Psoas muscle (tissue), 8 donors: ENCODE measurements around the gene NUMBL. TPM values are rescaled to one million over a fixed set of nuclear protein-coding genes. Genes with fewer than 3 reads are reported as not detected.
A peak's percentile ranks its signal among the peaks of the same experiment; 100 is the strongest.

Source experiments
- ATAC-seq, 4 donors: fragments of 200-7000 bp; cut with Tn5 transposase; one replicate each; pipeline ENCODE4 v1.9.1; 2020; ENCODE audit warnings: moderate library complexity in 3 of 4, mild to moderate bottlenecking in 2 of 4
- DNase-seq, 2 donors: peaks; one replicate each; pipeline ENCODE4 v3.0.0-alpha.2; 2020
- H3K27ac ChIP-seq: fragments of 200-600 bp; one replicate; pipeline ENCODE4 v1.8.0; 2022
- H3K27me3 ChIP-seq, 3 donors: fragments of 200-600 bp in 1 of 3; one replicate each; pipeline versions ENCODE4 v1.6.1 to v1.8.0; 2013 to 2022; ENCODE audit warnings: low read length in 2 of 3, mild to moderate bottlenecking in 2 of 3, moderate library complexity in 1 of 3; ENCODE audit not compliant: insufficient read depth in 3 of 3
- H3K36me3 ChIP-seq, 2 donors: fragments of 200-600 bp in 1 of 2; one replicate each; pipeline versions ENCODE4 v1.6.1 to v1.8.0; 2013 to 2022; ENCODE audit warnings: low read depth in 1 of 2, mild to moderate bottlenecking in 1 of 2, moderate library complexity in 1 of 2; ENCODE audit not compliant: insufficient read depth in 1 of 2
- H3K4me1 ChIP-seq: fragments of 200-600 bp; one replicate; pipeline ENCODE4 v1.8.0; 2022
- H3K4me3 ChIP-seq: fragments of 200-600 bp; one replicate; pipeline ENCODE4 v1.8.0; 2022; ENCODE audit warnings: mild to moderate bottlenecking
- H3K9me3 ChIP-seq: fragments of 200-600 bp; one replicate; pipeline ENCODE4 v1.8.0; 2022
- WGBS, 3 donors: extraction: QIAGEN DNeasy Blood & Tissue Kit; methylation state at CpG; one replicate each; pipeline versions ENCODE4 v1.1.6 to v1.1.7; 2013; 5-methylcytosine and 5-hydroxymethylcytosine counted together
- intact Hi-C, 2 donors: fragments of 100-400 bp; cut with DNase I; formaldehyde crosslinking; loops; one replicate each; pipeline versions ENCODE4 v1.11.0 to v1.14.2; 2022
- polyA plus RNA-seq, 3 donors: library from polyadenylated mRNA; stranded (reverse); fragments of 200-250 nt; gene quantifications; one replicate each; pipeline ENCODE4 v1.2.3, GENCODE V29; 2013
- total RNA-seq, 4 donors: library from RNA; stranded (reverse); fragmentation: NEBNext Ultra II Directional in 2 of 4; extraction: Animal tissue kit (Norgen Biotek cat#: 25700) in 2 of 4; gene quantifications; one replicate each; pipeline versions ENCODE4 v1.2.1 to v1.2.4, GENCODE V29; 2021 to 2023
- TF ChIP-seq, protein P1 (sequence below): fragments of 200-600 bp; IDR thresholded peaks from one replicate; pipeline ENCODE4 v1.8.0; 2022; ENCODE audit warnings: antibody characterized with exemption
- donor health status: healthy with polysubstance abuse.
- donor health status: DM: no; HTN: no; CAD: no; lungs with moderate emphysema.
- donor health status: Bipolar disorder and iron deficiency.
- donor health status: healthy.
- donor health status: DM: yes; HTN: yes; CAD: no.
- donor health status: DM: no; HTN: no; CAD: no.
- donor health status: DM: no; HTN: no; CAD: no.
- donor health status: DM: yes; HTN: yes; CAD: no.

The NUMBL gene
- total and polyA plus RNA-seq, 7 donors: 3.3 to 13.3 (median 12.0) TPM

DNA sequence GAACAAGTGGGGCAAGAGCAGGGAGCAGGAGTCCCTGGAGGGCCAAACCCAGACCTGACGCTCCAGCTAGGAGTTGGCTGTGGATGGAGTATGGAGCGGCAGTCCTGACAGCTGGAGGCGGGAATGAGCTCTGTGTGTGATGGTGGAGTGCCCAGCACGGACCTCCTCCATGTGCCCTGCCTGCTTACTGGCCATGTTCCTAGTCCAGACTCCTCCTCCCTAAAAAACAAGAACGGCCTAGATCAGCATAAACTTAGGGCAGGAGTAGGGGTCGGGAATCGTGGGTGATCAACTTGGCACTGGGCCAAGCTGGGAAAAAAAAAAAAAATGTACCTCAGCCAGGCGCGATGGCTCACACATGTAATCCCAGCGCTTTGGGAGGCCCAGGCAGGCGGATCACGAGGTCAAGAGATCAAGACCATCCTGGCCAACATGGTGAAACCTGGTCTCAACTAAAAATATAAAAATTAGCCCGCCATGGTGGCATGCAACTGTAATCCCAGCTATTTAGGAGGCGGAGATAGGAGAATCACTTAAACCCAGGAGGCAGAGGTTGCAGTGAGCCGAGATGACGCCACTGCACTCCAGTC lies 59.8 kb downstream of the NUMBL start:
- no peaks in the 10 kb centered on the region for H3K4me1 ChIP-seq
- DNase-seq (no peak), ATAC-seq (peak in 1 of 4 donors; percentile 12)
- no peak overlapping the region for H3K27ac ChIP-seq
- H3K4me3 ChIP-seq: no peak overlapping the region
- intact Hi-C loops: loop anchor here in 1 of 2 donors (5.0 kb wide), 1 partner anchor 328 kb away; no protein-coding TSS in a partner anchor
- H3K36me3 ChIP-seq: peaks cover 0 to 4% of the 10 kb centered on the region in 2 donors
- no peaks in the 10 kb centered on the region for H3K27me3 ChIP-seq
- no peaks in the 10 kb centered on the region for H3K9me3 ChIP-seq
- TF ChIP-seq, protein P1, sequence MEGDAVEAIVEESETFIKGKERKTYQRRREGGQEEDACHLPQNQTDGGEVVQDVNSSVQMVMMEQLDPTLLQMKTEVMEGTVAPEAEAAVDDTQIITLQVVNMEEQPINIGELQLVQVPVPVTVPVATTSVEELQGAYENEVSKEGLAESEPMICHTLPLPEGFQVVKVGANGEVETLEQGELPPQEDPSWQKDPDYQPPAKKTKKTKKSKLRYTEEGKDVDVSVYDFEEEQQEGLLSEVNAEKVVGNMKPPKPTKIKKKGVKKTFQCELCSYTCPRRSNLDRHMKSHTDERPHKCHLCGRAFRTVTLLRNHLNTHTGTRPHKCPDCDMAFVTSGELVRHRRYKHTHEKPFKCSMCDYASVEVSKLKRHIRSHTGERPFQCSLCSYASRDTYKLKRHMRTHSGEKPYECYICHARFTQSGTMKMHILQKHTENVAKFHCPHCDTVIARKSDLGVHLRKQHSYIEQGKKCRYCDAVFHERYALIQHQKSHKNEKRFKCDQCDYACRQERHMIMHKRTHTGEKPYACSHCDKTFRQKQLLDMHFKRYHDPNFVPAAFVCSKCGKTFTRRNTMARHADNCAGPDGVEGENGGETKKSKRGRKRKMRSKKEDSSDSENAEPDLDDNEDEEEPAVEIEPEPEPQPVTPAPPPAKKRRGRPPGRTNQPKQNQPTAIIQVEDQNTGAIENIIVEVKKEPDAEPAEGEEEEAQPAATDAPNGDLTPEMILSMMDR: no peak
- WGBS, 3 donors: 32 to 53% (median 36%) methylated on average over 16 of the region's 16 CpGs

DNA sequence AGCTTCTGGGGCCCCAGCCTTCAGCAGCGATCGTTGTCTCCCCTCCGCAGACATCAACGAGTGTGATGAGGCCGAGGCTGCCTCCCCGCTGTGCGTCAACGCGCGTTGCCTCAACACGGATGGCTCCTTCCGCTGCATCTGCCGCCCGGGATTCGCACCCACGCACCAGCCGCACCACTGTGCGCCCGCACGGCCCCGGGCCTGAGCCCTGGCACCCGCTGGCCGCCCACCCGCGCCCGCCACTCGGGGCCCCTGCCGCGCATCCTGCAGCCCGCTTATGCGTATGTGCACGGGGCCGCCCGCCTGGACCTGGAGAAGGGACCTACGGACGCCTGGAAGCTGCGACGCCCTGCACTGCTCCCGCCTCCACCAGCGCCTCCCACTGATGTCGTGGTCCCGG lies 61.1 kb downstream of the NUMBL start:
- ATAC-seq: no peak
- Histone ChIP-seq H3K27ac (no peak overlapping the region), H3K4me1 (no peaks in the 10 kb centered on the region), H3K9me3 (no peaks in the 10 kb centered on the region), H3K36me3 (peaks cover 0 to 4% of the 10 kb centered on the region in 2 donors), H3K27me3 (no peaks in the 10 kb centered on the region), H3K4me3 (no peak overlapping the region)
- TF ChIP-seq, protein P1: no peak
- DNase-seq: no peak
- intact Hi-C loops: no loop called here
- 94 to 96% (median 94%) methylated on average over 36 to 42 of the region's 42 CpGs for WGBS, 3 donors

DNA sequence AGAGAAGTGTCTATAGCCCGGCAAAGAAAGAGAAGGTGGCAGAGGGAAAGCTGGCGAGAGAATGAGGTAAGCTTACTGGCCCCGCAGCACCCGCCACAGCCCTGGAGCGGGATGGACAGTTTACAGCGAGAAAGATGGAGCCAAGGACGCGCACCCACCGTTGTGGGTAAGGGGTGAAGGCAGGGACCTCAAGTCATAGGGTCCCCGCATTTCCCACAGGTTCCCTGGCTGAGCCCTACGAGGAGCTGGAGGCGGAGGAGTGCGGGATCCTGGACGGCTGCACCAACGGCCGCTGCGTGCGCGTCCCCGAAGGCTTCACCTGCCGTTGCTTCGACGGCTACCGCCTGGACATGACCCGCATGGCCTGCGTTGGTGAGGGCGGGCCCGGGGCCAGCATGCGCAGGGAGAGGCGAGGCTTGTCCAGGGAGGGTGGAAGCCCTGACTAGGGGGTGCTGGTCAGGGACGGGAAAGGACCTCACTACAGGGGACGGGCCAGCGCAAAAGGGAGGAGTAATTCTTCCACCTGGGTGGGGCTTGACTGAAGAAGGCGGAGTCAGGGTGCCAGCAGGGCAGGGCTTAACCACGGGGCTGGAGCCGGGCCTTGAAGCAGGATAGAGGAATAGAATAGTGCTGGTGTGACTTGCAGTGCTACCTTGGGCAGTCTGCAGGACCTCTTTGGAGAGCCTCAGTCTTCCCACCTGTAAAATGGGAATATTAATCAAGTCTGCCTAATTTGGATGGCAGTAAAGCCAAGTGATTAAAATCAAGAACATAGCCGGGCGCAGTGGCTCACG lies 62.8 kb downstream of the NUMBL start:
- TF ChIP-seq, protein P1: no peak
- Histone ChIP-seq H3K27ac (no peak overlapping the region), H3K36me3 (peaks cover 0 to 4% of the 10 kb centered on the region in 2 donors), H3K4me1 (no peaks in the 10 kb centered on the region), H3K4me3 (no peak overlapping the region), H3K9me3 (no peaks in the 10 kb centered on the region), H3K27me3 (no peaks in the 10 kb centered on the region)
- WGBS, 3 donors: 90 to 92% (median 90%) methylated on average over 39 of the region's 39 CpGs
- intact Hi-C loops: no loop called here
- ATAC-seq (no peak), DNase-seq (no peak)

DNA sequence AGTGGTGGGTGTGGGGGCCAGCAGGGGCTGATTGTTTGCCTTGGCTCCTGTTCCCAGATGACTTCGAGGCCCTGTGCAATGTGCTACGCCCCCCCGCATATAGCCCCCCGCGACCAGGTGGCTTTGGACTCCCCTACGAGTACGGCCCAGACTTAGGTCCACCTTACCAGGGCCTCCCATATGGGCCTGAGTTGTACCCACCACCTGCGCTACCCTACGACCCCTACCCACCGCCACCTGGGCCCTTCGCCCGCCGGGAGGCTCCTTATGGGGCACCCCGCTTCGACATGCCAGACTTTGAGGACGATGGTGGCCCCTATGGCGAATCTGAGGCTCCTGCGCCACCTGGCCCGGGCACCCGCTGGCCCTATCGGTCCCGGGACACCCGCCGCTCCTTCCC lies 63.5 kb downstream of the NUMBL start:
- DNase-seq (no peak), ATAC-seq (no peak)
- TF ChIP-seq, protein P1: no peak
- Histone ChIP-seq H3K9me3 (no peaks in the 10 kb centered on the region), H3K36me3 (peaks cover 0 to 4% of the 10 kb centered on the region in 2 donors), H3K4me3 (no peak overlapping the region), H3K4me1 (no peaks in the 10 kb centered on the region), H3K27ac (no peak overlapping the region), H3K27me3 (no peaks in the 10 kb centered on the region)
- intact Hi-C loops: no loop called here
- WGBS, 3 donors: 91 to 93% (median 93%) methylated on average over 21 to 24 of the region's 24 CpGs
